ENCODE results near the gene TSPAN10.

TSPAN10 gene

DNA sequence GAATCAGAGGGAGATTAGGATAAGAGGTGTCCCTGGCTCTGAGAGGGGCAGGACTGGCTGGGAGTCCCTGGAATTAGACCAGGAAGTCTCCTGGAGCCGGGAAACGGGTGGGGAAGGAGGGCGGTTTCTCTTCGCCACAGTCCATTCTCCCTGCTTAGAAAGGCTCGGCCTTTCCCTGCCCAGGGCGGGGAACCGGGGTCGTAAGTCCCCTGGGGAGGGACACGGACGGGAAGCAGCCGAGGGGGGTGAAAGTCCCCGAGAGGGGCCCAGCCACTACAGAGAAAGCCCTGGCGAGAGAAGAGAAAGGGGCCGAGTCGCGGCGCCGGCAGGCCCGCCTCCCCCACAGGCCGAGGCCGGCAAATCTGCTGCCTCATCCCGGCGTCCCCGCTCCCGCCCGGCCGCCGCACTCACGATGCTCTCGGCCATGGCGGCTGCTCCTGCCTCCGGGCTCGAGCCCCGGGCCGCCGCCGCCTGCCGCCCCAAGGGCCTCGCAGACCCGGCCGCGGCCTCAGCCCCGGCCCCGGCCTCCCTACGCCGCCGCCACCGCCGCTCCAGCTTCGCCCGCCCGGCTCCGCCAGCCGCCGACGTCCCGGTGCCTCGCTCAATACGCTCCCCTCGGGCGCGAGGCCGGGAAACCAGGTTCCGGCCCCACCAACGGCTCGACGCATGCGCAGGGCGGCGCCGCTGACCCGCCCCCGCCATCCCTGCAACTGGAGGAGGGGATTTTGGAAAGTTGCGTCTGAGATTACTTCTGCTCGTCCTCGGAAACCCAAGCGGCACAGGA, at the start of gene TSPAN10, which contains the start of gene NPLOC4:
TSS of gene TSPAN10 (plus strand) at position 692 of the 784 bp plus-strand sequence. CDS start 5,217 bp downstream, outside the sequence.
TSS of gene NPLOC4 (minus strand) at position 608 of the 784 bp plus-strand sequence. CDS start at position 426, 182 bp downstream.
- H3K4me3 ChIP-seq (ENCODE audit: low read length) = peak within 1 kb of the TSS; percentile 97
- TF ChIP-seq ZNF274 (IDR thresholded peaks at IDR 0.05; ENCODE audit: low read depth, low read length) = no peak

DNA sequence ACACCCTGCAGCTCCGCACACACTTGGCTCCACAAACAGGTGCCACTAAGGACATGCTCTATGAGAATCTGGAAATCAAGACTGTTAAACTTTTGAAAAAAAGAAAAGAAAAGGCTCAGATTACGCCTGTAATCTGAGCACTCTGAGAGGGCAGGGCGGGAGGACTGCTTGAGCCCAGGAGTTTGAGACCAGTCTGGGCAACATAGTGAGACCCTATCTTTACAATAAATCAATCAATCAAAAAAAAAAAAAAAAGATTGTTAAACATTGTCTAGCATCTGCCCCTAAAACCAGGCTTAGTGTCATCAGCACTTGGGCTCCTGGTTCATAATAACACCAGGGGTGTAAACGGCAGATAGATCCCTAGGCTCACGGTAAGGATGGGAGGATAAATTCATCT, 47.4 kb upstream of the TSPAN10 start:
- TF ChIP-seq ZNF274 (IDR thresholded peaks at IDR 0.05; ENCODE audit: low read depth, low read length) = no peak
- no peak overlapping the region for H3K4me3 ChIP-seq (ENCODE audit: low read length)

DNA sequence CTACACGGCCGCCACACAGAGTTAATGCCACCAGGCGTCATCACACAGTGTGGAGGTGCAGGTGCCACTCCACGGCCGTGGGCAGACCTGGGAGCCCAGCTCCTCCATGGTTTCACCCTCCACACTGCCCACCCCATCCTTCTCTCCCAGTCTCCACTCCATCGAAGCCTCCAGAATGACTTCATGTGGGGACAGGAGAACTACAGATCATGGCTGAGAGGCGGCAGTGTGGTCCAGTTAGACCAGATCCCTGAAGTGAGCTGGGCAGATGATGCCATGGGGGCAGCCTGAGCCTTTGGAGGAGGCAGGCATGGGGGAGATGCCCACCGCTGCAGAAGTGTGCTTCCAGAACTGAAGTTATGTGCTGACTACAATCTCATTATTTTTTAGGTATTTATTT, 46.9 kb upstream of the TSPAN10 start:
- no peak overlapping the region for H3K4me3 ChIP-seq (ENCODE audit: low read length)
- no peak for TF ChIP-seq ZNF274 (IDR thresholded peaks at IDR 0.05; ENCODE audit: low read depth, low read length)

DNA sequence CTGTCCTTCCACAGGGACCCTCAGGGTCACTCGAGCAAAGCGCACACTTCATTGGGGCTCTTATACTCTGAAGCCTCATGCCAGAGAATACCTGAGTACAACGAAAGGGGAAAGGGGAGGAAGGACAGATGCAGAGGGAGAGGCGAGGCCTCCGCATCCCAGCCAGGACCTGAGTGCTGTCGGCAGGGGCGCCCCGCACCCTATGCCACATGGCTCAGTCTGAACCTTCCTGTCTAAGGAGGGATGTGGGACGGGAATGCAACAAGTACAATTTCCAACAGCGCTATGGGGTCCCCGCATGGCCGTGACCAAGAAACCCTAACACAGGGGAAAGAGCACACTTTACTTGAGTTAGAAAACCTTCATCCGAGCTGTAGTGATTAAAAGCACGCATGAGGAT, 45.0 kb upstream of the TSPAN10 start:
- no peak for TF ChIP-seq ZNF274 (IDR thresholded peaks at IDR 0.05; ENCODE audit: low read depth, low read length)
- H3K4me3 ChIP-seq (ENCODE audit: low read length) = no peak overlapping the region

DNA sequence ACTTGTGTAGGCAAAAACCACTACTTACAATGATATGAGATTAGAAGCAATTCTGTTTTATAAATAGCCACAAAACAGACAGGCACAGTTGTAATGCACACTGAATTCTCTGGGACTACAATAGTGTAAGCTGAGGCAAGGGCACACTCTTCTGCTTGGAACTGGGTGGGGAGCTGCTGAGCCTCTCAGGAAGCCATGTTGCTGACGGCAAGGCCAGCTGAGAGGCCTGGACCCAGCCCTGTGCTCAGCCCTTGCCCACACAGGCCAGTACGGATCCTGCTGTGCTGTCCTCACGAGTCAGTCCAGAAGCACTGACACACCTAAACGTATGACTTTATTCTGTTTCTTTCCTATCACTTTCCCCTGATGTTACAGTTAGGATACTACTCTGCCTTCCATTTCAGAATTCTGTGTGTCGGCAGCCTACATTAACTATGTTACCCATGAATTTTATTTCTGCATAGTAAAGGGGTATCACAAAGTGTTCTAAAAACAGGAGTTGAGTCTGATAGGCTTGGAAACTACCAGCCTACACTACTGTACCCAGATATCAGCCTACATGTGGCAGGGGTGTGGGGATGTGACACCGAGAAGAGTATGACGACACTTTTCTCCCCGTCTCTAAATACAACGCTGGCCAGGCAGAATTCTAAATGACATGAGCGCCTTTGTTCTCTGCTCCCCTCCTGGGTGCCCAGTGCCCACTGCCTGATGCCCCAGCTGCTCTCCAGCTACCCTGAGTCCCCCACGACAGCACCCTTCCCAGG, 43.7 kb upstream of the TSPAN10 start:
- no peak for TF ChIP-seq ZNF274 (IDR thresholded peaks at IDR 0.05; ENCODE audit: low read depth, low read length)
- H3K4me3 ChIP-seq (ENCODE audit: low read length) = no peak overlapping the region

DNA sequence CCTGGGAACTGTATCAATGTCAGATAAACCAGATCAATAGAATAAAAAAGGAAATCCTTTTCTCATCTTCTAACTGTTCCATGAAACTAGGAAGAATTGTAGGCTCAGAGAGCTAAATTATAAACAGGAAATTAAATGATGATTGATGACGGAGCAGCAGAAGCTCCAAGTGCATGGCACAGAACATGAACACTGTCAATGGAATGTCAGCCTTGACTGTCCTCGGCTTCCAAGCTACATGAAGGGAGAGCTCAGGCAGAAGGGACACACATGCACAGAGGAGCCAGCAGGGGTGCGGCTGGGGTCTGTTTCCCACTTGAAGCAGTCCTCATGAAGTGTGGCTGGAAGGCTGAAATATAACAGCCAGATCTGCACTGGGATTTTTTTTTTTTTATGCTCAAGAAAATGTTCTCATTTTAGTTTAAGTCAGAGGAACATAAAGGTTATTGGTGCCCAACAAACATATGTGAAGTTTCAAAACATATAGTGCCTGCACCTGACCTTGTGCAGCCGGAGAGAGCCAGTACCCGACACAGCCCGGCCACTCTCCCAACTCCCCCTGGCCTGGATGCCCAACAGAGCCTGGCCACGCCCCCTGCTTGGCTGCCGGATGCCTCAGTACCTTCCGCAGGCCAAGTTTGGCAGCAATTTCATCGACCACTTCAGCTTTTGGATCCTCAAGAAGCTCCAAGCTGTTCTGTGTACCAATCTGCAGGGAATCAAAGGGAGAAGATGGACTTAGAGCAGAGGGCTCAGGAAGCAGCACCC, 37.1 kb upstream of the TSPAN10 start:
- H3K4me3 ChIP-seq (ENCODE audit: low read length) = no peak overlapping the region
- no peak for TF ChIP-seq ZNF274 (IDR thresholded peaks at IDR 0.05; ENCODE audit: low read depth, low read length)

DNA sequence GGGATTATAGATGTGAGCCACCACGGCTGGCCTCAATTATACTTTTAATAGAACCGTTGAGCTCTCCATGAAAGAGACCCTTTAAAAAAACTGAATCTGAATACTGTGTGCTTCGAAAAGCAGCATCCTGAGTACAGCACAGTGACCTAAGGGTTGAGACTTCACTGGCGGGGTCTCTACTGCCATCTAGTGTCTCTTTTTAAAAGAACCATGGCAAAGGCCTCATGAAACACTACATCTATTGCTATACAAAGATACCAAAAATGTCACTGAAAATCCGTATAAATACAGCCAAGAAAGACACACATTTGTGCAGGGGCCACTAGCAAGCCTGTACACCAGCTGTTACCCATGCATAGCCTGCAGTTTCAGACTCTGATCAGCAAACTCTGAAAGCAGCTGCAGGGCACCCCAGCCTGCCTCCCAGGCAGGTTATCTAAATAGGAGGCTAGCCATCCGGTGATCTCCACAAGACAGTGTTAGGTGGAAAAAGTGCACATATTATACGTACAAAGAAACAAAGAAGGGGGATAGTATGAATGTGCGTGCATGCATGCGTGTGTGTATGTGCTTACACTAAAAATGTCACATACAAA, 35.4 kb upstream of the TSPAN10 start:
- H3K4me3 ChIP-seq (ENCODE audit: low read length) = no peak overlapping the region

DNA sequence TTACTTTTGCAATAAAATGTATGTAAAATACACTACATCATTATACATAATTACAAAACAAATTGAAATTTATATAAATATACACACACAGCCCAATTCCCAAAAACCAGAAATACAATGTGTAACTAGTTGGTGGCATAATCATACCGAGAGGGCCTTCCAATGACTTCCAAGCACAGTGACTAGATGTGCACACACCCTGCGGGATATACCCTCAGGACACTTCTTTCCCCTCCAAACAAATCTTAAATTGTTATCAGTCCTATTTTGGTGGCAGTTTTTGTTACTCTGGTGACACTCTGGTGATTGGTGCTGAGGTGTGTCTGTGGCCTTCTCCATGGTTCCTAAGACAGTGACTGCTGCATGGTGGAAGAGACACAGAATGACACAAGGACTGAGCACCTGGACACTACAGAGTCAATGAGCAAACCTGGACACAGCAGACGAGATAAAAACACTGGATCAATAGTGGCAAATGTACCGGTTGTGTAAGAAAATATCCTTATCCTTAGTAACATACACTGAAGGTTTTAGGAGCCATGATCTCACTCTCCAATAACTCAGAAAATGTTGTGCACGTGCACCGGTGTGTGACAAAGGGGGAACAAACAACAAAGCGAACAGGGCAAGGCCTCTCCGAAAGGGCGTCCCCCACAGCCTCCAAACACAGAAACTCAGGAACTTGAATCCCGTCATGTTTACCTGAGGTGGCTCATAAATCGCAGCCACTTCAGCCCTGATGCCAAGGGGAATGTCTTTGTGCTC, 33.0 kb upstream of the TSPAN10 start:
- TF ChIP-seq ZNF274 (IDR thresholded peaks at IDR 0.05; ENCODE audit: low read depth, low read length) = no peak
- H3K4me3 ChIP-seq (ENCODE audit: low read length) = no peak overlapping the region

More for the DNA sequence above, 35.4 kb upstream of the TSPAN10 start:
- no peak for TF ChIP-seq ZNF274 (IDR thresholded peaks at IDR 0.05; ENCODE audit: low read depth, low read length)

DNA sequence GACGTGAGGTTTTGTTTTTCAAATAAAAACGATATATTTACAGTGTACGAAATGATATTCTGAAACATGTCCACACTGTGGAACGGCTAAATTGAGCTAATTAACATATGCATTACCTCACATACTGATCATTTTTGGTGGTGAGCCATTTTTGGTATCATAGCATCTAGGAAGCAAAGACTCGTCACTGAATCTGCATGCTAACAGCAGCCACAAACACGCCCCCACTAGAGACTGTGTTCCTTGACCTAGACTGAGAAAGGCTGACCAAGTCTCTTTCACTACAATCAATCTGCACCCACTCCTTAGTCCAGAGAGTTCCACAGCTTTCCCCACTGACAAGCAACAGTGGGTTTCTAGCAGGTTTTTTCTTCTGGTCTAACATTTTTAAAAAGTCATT, 29.6 kb upstream of the TSPAN10 start:
- H3K4me3 ChIP-seq (ENCODE audit: low read length) = no peak overlapping the region
- no peak for TF ChIP-seq ZNF274 (IDR thresholded peaks at IDR 0.05; ENCODE audit: low read depth, low read length)

DNA sequence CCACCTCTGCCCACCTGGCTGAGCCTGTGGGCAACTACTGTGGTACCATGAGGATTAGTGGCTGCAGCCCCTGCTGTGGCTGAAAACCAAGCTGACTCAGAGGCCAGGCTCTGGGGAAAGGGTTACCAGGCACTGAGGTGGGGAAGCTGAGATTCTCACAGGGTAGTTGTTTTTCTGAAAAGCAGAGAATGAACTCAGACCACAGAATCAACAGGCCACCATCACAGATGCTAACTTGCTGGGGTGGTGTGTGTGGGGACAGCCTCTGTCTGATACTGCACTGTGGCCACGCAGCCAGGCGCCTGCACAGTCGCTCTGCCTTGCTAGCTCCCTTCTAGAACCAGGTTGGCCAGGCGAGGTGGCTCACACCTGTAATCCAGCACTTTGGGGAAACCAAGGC, 28.9 kb upstream of the TSPAN10 start:
- no peak for TF ChIP-seq ZNF274 (IDR thresholded peaks at IDR 0.05; ENCODE audit: low read depth, low read length)
- H3K4me3 ChIP-seq (ENCODE audit: low read length) = no peak overlapping the region

DNA sequence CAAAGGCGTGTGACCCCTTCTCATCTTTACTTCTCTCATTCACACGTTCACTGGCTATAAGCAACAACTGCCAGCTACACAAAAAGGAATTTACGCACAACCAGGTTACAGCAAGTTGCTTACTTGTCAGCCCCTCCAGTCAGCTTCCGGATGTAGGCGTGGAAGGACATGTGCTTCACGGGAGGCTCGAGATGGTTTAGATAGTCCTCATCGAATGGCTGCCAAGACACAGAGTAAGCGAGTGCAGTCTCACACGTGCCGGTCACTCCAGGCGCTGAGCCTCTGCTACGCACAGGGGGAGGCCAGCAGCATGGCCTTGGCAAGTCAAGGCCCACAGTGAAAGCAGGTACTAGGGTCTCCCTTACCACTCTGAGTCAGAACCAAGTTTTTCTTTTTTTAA, 28.4 kb upstream of the TSPAN10 start:
- no peak overlapping the region for H3K4me3 ChIP-seq (ENCODE audit: low read length)
- TF ChIP-seq ZNF274 (IDR thresholded peaks at IDR 0.05; ENCODE audit: low read depth, low read length) = no peak

DNA sequence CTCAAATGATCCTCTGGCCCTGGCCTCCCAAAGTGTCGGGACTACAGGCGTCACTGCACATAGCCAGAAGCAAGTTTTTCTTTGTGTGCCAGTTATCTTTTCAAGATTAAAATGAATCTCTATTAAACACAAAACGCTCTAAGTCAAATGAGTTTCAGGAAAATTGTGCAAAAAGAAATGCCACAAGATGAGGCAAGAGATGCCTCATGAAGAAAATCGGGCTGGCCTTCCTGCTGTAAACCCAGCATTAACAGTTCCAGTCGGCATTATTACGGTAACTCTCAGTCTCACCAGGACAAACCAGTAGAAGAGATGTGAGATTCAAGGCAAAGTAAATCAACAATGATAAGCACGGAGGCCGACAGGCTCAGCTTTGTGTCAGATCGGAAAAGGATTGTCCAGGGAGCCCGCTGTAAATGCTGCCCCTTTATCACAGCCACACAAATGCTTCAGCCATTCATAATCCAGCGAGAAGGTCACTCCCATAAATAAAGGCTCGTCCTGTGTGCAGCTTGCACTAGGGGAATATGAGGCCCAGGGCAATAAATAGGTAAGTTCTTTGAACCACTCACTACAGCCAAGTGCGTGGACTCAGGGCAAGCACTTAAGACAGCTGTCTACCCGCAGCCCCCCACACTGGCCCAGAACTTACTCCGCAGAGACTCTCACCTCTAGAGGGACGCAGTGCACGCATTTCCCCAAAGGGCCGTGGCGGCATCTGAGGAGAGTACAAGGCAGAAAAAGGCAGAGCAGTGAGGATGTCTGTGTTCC, 27.3 kb upstream of the TSPAN10 start:
- no peak for TF ChIP-seq ZNF274 (IDR thresholded peaks at IDR 0.05; ENCODE audit: low read depth, low read length)
- H3K4me3 ChIP-seq (ENCODE audit: low read length) = no peak overlapping the region
